ENCODE data around the gene FYN.
A peak's percentile ranks its signal among the peaks of the same experiment; 100 is the strongest.

The FYN gene

DNA sequence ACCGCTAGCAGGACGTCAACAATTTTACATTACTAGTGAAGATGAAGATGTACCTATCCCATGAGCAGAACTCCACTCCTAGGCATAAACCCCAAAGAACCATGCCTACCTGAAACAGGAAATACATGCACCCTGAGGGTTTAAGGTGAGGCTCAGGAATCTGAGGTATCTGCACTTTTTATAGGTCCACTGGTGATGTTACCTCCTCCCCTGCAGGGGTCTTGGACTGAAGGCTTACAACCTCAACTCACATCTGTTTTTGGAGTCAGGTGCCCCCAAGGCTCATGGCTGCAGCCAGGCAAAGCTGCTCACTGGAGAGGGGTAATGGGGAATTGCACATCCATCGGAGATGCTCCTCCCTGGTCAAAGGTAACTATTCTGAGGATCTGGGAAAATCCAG lies 135.1 kb downstream of the FYN start:
- DNase-seq (ENCODE audit: insufficient read length, low spot score) (no peak), FAIRE-seq (no peak)

DNA sequence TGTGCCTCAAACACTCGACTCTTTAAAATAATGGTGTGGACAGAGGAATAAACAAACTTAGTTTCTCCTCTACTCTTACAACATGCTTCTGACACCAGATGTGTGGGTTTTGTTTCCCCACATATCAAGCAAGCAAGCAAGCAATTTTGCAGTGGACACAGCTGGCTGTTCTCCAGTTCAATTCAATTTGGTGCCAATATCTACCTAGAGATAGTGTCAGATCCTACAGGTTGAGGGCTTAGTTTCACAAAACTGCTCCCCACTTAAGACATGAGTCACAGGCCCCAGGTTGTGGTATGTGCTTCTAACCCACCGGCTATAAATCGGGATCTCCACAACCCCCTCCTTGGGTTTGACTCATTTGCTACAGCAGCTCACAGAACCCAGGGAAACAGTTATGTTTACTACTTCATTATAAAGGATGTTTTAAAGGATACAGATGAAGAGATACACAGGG lies 136.2 kb downstream of the FYN start:
- DNase-seq (ENCODE audit: insufficient read length, low spot score) (no peak), FAIRE-seq (no peak)

DNA sequence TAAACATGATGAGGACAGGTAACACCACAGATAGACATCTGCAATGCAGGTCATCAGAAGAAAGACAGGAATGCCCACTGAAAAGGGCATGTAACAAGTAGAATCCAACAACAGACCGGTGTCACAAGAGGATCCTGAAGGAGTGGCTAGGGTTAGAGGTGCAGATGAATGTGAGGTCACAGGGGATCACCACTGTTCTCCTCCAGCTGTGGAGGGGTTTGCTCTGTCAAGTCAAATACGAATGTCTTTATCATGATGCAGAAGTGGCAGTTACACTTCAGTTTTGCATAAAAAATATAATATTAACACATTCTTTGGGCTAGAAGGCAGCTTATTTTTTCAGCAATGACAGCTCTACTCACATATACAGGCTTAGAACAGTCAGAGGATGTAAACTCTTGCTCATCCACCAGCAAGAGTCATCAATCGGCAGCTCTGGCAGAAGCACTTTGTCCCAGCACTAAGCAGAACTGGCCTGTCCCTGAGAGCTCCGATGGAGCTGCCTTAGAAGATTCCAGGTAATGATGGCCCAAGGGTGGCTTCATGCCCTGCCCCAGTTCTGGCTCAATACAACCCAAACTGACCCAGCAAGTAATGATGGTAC lies 137.1 kb downstream of the FYN start:
- FAIRE-seq (no peak), DNase-seq (ENCODE audit: insufficient read length, low spot score) (no peak)

DNA sequence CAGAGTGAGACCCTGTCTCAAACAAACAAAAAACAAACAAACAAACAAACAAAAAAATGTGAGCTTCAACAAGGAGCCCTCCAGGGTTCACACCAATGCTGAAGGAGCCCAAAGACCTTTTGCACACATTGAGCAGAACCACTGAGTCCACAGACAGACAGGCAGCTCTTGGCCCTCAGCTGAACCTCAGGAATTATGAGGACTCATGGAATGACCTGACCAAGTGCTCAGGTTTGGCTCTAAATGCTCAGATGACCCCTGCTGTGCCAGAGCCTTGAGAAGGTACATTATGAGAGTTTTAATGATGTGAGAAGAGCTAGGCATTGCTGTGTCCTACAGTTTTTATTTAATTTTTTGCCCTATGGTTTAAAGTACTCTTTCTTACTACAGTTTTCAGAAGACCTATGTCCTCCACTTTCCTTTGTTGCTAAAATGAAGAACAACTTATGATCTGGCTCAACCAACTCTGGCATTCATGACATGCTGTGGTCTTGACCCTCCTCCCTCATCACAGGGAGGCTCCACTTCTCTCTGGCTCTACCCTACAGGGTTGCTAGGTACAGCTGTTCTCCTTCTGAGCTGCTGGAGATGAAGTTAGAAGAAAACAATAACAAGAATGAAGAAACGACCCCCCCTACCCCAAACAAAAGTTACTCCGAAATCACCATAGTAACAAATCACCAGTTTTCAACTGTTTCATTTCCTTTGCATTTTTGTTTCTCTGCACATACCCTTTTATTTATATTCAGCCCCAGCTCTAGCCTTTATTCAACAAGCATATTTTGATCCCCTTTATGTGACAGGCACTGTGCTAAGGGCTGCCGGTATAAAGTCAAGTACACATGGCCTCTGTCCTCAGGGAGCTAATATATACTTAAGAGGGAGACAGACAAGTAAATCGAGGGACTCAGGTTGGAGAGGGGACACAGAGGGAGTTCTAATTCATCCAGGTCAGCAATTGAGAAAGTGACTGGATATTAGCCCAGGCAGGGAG lies 138.9 kb downstream of the FYN start:
- no peak for DNase-seq (ENCODE audit: insufficient read length, low spot score)

DNA sequence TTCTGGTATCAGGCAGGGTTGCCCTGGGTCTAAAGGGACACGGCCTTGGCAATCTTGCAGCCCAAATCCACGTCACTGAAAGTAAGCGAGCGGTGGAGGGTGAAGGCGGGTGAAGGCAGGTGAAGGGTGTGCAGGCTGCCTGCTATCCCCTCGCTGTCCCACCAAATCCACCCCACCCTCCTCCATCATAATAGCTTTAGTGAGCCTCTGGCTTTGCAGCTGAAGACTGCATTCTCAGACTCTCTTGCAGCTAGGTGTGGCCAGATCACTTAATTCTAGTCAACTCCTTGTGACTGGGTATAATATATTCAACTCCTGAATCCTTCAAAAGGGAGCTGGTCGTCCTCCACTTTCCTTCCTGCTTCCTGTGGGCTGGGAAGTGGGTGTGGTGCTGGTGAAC lies 140.9 kb downstream of the FYN start:
- DNase-seq (ENCODE audit: insufficient read length, low spot score) (no peak), FAIRE-seq (no peak)

More for the DNA sequence above, 138.9 kb downstream of the FYN start:
- FAIRE-seq, result no peak

DNA sequence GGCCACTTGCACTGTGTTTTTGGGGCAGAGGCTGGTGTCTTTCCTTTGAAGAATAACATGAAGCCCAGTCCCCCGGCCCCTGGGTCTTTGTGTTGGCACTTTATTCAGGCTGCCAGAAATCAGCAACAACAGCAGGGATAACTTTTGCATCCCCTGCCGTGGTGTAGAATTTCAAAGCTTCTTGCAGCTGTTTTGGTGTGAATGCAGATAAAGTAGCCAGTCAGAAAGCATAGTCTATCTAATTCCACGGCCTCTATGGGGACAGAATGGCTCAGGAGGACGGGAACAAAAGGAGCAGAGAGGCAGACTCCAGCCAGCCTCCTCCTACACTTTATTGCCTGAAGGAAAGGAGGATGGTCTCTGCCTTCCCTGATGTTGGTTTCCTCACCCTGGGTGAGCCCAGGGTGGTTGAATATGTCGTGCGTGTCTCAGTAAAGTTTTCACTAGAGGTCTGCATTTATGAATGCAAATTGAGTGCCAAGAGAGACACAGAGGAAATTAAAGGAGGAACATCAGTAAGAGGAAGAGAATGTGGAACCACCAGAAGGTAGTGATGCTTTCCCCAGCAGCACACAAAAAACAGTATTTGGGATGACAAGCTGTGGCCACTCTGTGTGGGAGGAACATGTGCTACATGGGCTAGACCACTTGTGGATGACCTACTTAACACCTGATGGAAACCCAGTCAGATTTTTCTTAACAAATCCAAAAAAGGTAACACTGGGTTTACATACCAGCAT lies 141.6 kb downstream of the FYN start:
- FAIRE-seq, result no peak
- no peak for DNase-seq (ENCODE audit: insufficient read length, low spot score)

DNA sequence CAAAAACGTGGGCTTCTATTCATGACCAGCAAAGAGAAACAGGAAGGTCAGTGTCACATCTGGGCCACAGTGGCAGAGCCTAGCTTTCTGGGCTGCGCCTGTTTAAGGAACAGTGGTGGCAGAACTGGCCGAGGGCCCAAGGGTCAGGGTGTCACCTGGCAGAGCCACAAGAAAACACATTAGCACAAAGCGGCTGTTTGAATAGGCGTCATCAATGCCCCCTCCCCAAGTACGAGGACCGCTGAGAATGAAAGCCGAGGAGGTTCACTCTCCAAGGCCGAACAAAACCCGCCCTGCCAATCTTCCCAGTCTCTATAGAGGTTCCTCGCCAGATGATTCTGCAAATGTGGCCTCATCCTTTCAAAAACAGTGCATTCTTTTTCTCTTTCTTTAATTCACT lies 142.4 kb downstream of the FYN start:
- no peak for DNase-seq (ENCODE audit: insufficient read length, low spot score)
- FAIRE-seq, result no peak

DNA sequence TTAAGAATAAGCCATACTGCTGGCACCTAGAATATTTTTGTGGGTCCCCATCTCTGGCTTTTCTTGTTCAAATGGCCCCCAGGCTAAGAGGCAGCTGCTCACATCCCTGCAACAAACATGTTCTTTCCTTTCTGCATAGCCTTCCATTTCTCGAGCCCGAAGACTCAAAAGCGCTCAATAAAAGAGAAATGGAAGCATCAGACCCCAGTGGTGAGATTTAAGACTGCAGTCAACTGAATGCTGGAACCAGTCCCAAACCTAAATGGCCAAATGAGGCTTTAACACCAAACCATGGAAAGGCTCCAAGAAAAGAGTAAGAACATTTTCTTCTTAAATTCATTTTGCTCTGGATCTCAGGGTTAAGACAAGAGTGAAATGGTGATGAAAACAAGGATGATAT lies 145.4 kb downstream of the FYN start:
- DNase-seq (ENCODE audit: insufficient read length, low spot score), result no peak
- no peak for FAIRE-seq

DNA sequence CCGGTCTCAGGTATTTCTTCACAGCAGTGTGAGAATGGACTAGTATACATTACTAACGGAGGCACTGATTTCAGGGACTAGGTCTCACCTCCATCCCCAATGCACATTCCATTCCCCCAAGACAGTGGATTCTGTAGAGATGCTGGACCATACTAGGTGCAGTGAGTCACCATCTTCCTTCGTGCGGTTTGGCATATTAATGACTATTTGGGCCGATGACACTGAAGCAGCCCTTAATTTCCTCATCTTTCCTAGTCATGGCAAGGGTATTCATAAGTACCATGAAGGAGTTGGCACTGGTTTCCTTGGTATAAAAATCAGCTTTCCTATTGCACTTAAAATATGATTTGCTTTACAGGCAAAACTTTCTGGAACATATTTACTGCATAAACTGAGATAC lies 146.2 kb downstream of the FYN start:
- FAIRE-seq (no peak), DNase-seq (ENCODE audit: insufficient read length, low spot score) (no peak)

DNA sequence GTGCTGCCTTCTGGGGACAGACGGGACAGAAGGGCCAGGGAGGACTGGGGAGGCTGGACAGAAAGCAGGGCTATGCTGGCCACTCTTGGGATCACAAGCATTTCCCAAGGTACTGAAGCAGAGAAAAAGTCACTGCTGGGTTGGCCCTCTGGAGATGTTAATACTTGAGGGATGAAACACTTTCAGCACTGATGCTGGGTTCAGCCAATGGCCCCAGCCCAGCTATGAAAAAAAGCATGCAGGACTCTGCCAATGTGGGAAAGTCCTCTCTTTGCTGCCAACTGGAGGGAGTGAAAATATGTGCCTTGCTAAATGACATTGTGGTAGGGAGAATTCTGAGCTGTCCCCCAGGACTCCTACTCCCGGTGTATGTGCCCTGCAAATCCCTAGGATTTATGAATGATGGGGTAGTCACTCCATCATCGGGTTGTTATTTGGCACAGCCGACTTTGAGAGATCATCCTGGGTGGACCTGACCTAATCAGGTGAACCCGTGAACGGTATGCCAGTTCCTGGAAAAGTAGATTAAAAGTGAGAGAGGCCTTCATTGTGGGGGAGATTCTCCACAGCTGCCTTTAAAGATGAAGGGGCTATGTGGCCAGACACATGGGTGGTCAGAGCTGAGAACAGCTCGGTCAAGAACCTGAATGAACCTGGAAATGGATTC lies 147.7 kb downstream of the FYN start:
- DNase-seq (ENCODE audit: insufficient read length, low spot score), result no peak
- FAIRE-seq, result no peak

DNA sequence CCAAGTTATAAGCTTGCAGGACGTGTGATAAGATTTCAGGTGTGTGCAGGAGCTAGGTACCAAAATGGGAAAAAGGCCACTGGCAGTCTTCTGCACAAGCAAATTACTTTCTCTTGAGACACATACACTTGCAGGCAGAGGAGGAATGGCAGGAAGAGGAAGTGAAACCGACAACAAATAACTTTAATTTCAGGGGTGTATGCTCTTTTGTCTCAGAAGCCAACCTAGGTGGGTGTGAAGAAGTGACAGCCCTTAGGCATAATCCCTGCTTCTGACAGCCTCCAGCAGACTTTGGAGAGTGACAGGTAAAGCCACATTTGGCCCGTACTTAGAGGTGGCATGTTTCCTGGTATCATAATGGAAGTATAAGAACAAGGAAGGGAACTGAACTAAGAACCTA lies 148.7 kb downstream of the FYN start:
- no peak for FAIRE-seq
- DNase-seq (ENCODE audit: insufficient read length, low spot score), result no peak

DNA sequence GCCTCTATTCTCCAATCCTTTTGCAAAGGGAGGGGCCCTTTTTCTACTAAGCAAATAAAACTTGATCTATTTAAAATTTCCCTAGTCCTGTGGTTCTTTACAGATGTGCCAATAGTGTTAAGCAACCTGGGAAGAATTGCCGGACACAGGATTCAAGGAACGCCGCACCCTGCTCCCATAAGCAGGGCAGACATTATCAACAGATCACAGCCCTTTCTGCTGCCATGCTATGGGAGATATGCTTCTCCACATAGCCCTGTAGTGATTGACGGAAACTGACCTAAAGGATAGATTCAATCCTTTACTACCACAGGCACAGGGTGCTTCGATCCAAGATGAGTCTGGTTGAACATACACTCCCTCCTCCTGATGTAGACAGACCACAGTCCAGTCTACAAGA lies 149.2 kb downstream of the FYN start:
- DNase-seq (ENCODE audit: insufficient read length, low spot score) (no peak), FAIRE-seq (no peak)

DNA sequence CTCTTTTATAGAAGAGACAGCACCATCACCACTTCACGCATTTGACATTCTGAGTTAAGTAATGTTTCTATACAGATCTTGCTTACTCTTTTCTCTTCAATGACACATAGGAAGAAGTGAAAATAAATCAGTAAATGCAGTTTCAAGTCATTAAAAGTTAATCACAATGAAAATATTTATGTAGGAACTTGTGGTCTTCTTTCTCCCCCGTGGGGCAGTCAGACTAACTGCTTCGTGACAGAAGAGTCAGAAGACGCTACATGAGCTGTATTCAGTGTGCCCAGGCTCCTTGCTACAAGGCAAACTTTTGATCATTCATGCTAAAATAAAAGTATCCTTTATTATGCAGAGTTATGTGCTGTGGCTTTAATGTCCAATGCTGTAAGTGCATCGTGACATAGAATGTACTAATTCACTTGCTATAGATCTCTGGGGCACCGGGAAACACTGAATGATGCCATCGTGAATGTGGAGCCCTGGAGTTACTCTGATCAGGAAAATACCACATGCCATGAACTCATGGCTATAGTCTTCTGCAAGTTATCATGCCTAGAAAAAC lies 149.8 kb downstream of the FYN start:
- no peak for DNase-seq (ENCODE audit: insufficient read length, low spot score)
- FAIRE-seq, result no peak

DNA sequence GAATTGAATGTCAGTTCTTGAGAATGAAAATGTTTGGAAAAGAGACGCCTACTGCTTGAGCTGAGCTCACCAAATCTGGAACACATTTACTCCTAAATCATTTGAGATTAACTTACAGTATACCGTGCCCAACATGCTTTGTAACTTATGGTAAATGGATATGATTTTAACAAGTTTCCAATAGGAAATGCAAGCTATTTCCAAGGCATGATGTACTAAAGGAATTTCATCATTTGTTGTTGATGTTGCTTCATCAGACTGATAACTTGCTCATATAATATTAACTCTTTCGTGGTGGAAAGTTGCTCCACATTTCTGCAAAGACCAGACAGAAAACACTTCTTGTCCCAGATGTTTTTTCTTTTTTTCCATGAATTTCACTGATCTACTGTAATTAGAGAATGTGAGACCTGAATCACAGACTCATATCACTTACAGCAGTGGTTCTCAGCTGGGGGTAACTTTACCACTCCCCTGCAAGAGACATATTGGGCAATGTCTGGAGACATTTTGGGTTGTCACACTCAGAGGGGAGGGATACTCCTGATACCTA lies 151.0 kb downstream of the FYN start:
- no peak for DNase-seq (ENCODE audit: insufficient read length, low spot score)
- FAIRE-seq, result no peak

DNA sequence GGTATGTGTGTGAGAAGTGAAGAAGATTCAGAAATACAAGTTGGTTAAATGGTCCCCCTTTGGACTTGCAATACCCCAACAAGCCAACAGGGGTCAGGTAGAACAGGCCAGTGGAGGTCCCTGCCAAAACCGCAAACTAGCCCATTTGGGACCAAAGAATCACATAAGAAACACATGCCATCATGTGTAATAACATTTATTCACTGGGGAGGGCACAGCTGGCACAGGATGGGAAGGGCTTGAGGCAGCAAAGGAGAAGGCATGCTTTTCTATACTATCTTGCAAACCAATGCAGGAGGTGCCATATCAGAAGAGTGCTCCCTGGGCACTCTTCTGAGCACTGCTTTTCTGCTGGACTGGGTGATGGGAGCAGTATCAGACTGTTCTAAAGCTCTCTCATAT lies 151.5 kb downstream of the FYN start:
- FAIRE-seq, result no peak
- peak; percentile 29 for DNase-seq (ENCODE audit: insufficient read length, low spot score)

DNA sequence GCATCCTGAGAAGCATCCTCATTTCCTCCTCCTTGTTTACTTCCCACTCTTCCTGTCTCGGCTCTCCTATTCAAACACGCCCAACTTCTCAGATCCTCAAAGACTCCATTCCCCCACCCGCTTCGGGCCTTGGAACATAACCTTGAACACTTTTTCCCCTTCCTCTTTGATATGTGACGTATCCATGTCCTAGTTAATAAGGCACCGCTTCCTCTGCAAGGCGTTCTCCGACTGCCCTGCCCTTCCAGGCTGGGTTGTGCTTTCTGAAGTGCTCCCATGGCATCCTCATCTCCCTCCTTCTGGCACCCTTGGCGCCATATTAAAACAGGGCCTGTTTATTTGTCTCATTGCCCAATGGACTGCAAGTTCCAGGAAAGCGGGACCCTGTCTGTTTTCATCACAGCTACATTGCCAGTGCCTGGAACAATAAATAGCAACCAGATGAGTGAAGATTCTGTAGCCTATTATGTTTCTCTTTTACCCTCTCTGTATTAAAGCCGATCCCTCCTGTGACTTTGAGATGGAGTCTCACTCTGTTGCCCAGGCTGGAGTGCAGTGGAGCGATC lies 152.2 kb downstream of the FYN start:
- DNase-seq (ENCODE audit: insufficient read length, low spot score), result no peak
- no peak for FAIRE-seq

DNA sequence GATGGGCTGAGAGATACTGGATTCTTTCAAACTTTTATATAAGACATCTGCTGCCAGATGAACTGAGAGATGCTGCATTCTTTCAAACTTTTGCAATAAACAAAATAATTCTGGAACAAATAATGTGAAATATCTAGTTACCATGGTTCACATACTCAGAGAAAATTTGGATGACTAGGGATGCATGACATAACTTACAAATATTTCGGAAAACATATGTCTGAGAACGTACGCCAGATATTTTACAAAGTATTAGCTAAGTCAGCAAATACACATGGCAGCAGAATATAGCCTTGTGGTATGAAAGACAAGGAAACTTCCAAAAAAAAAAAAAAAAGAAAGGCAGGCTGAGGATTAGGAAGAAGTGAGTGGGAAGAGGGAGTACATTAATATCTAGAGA lies 154.3 kb downstream of the FYN start:
- DNase-seq (ENCODE audit: insufficient read length, low spot score) (no peak), FAIRE-seq (no peak)

DNA sequence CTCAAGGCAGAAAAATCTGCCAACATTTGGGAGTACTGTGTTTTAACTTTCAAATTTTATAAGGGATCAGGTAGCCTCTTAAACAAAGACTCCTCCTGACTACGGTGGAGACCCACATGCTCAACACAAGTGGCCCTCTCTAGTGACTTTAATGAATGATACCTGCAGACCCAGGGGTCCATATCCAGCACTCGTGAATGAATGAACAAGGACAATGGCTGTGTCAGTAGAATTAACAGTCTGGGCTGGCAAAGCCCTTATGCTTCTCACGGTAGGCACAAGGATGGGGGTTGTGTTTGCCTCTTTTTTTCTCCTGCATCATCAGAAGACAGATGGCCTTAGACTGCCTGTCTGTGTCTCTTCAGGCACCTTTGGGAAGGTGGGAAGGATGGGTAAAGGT lies 154.9 kb downstream of the FYN start:
- no peak for FAIRE-seq
- DNase-seq (ENCODE audit: insufficient read length, low spot score), result no peak

DNA sequence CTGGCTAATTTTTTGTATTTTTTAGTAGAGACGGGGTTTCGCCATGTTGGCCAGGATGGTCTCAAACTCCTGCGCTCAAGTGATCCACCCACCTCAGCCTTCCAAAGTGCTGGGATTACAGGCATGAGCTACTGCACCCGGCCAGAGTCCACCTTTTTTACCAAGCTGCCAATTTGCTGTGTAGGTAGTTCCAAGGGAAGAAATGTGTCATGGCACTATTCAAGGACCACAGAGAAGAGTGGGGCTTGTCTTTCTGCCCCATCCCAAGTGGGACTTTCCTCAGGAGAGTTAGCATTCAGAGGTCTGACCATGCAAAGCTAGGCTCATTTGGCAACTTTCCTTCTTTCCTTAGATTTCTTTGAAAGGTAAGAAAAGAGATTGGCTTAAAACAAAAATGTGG lies 155.6 kb downstream of the FYN start:
- FAIRE-seq, result no peak

DNA sequence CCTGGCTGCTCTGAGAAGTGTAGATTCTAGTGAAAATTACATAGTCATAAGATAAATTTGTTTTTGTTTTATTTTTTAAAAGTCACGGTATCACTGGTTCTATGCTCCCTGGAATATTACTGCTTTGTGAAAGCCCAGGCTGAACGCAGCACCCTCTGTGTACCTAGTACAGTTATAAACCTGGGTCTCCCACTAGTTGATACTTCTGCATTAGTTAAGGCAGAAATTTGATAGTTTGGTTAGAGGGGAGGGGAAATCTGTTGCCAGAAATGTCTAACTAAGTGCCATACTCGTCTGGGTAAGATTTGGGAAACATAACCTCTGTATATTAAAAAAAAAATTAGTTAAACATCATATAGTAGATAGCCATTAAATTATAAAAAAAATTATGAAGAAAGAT lies 156.9 kb downstream of the FYN start:
- FAIRE-seq (no peak), DNase-seq (ENCODE audit: insufficient read length, low spot score) (no peak)

More for the DNA sequence above, 155.6 kb downstream of the FYN start:
- DNase-seq (ENCODE audit: insufficient read length, low spot score), result no peak

Measured in HTR-8/SVneo (cell line).